Activated CD4-positive, alpha-beta memory T cell treated with anti-CD3 and anti-CD28 coated beads for 36 hours (primary cell): ENCODE measurements around the gene AKR1C4. TPM values are rescaled to one million over a fixed set of nuclear protein-coding genes. Genes with fewer than 3 reads are reported as not detected.

Experiments
- total RNA-seq, 2 experiments: library from RNA; stranded (reverse); gene quantifications; one replicate each; pipeline ENCODE4 v1.2.3, GENCODE V29; 2021

The AKR1C4 gene
- total RNA-seq, 2 experiments from 2014 or later: not detected

Other genes starting within 250 kb of the AKR1C4 start
- gene AKR1C1, start 233.4 kb upstream of the AKR1C4 start, total RNA-seq: under 1 TPM; 0.12 to 0.22 TPM
- under 1 TPM in 1 of 2 experiments, not detected in 1; 0.17 TPM for gene AKR1C2, start 193.0 kb upstream of the AKR1C4 start, total RNA-seq
- gene AKR1C3, start 102.4 kb upstream of the AKR1C4 start, total RNA-seq: under 1 TPM; 0.33 to 0.70 TPM
- gene AKR1C8, start 11.7 kb upstream of the AKR1C4 start, total RNA-seq: under 1 TPM; 0.33 to 0.80 TPM
- gene UCN3, start 168.1 kb downstream of the AKR1C4 start, total RNA-seq: not detected
- gene TUBAL3, start 208.0 kb downstream of the AKR1C4 start, total RNA-seq: not detected
- gene NET1, start 215.7 kb downstream of the AKR1C4 start, total RNA-seq: 10 to 100 TPM; 25.3 to 25.6 TPM